Measurements from ENCODE around the gene SPATA16.
"Not testable (repeated sequence)": the region's sequence is repeated elsewhere in the genome, so short reads cannot be mapped to it uniquely, and the experiment has no call there.

The SPATA16 gene

DNA sequence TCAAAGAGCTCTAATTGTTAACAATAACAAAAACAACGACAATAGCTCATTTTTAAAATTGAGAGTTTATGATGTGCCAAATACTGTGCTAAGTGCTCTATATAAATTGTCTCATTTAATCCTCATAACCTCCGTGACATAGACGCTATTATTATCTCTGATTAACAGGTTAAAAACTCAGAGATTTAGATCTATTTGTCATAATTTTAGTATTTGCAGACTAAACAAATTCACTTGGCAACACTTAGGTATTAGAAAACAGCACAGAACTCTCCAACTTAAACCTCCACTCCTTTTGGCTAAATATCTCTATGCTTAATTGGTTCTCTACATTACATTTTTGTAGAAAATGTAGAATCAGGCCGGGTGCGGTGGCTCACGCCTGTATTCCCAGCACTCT, 136.4 kb downstream of the SPATA16 start:
- no peak for DNase-seq (ENCODE audit: low read depth in 2 of 2)

- no peak for DNase-seq (ENCODE audit: low read depth in 2 of 2)
These were observed 137.1 kb downstream of the SPATA16 start for GRCh38 chr3:173003956-173004355.

DNA sequence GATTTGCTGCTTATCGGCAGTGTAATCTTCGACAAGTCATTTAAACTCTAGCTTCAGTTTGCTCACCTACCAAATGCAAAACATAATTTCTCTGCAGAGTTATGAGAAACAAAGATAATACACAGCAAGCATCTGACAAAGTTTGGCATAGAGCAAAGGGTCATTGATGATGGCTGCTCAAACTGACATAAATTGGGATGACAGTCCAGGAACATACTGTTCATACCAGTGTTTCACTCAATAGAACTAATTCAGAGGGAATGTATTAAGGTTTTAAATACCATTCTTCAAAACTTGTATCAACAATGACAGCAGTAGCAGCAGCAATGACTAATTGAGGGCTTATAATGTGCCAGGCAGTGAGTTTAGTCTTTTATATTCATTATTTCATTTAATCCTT, 137.6 kb downstream of the SPATA16 start:
- no peak for DNase-seq (ENCODE audit: low read depth in 2 of 2)

GRCh38 chr3:173001622-173002021, 139.4 kb downstream of the SPATA16 start:
- DNase-seq (ENCODE audit: low read depth in 2 of 2), result no peak

DNA sequence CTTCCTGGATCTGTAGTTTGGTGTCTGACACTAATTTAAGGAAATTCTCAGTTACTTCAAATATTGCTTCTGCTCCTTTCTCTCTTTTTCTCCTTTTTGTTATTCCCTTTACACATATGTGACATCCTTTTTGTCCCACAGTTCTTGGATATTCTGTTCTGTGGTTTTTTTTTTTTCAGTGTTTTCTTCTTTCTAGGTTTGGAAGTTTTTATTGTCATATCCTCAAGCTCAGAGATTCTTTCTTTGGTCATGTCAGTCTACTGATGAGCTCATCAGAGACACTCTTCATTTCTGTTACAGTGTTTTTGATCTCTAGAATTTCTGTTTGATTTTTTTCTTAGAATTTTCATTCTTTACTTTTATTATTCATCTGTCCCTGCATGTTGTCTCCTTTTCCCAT, 140.5 kb downstream of the SPATA16 start:
- no peak for DNase-seq (ENCODE audit: low read depth in 2 of 2)

DNA sequence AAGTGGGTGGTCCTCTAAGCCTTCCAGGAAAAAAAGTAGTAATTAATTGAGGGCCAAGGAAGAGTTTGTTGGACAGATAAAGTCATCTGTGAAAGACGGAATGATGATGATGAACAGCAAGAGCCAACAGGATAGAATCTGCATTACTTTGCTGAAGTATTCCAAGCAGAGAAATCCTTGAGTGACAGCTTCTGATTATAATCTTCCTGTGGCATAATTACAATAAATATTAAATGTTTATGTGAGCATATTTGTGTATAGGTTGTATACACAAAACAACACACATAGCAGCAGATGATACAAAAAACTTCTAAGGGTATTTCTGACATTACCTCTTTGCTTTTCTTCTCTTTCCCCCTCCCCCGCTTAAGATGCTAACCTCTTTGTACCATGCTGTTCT, 147.6 kb downstream of the SPATA16 start:
- no peak for DNase-seq (ENCODE audit: low read depth in 2 of 2)

- DNase-seq (ENCODE audit: low read depth in 2 of 2), result no peak
These were observed 149.5 kb downstream of the SPATA16 start for GRCh38 chr3:172991424-172991996.

DNA sequence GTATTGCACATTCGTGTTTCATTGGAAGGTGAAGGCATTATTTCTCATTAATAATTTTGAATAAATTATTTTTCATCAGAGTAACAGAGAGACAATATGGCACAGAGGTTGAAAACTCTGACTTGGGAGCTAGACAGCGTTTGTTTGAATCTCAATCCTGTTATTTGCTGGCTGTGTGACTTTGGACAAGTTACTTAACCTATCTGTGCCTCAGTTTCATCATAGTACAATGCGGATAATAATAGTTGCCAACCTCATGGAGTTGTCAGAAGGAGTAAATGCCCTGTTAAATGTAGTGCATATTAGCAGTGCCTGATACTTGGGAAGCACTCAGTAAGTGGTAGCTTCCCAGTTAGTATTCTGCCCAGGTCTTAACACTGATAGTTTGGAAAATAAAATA, 151.7 kb downstream of the SPATA16 start:
- no peak for DNase-seq (ENCODE audit: low read depth in 2 of 2)

GRCh38 chr3:172987273-172987672, 153.8 kb downstream of the SPATA16 start:
- DNase-seq (ENCODE audit: low read depth in 2 of 2), result no peak

DNA sequence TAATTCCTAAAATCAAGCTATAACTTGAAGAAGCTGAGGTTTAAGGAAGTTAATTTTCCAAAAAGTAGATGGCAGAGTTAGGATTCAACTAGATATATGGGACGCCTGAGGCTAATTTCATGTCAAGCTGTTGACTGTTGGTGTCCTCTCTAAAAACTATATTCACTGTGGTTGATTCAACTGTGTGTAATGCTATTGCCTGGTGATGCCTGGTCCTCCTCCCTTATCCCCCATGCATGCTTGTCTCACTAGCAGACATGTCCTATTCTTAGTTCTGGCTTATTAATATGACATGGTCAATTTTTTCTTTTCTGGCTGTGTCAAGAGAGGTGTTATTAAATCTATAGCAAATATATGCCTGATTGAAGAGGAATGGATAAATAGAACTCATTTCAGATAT, 156.1 kb downstream of the SPATA16 start:
- no peak for DNase-seq (ENCODE audit: low read depth in 2 of 2)

DNA sequence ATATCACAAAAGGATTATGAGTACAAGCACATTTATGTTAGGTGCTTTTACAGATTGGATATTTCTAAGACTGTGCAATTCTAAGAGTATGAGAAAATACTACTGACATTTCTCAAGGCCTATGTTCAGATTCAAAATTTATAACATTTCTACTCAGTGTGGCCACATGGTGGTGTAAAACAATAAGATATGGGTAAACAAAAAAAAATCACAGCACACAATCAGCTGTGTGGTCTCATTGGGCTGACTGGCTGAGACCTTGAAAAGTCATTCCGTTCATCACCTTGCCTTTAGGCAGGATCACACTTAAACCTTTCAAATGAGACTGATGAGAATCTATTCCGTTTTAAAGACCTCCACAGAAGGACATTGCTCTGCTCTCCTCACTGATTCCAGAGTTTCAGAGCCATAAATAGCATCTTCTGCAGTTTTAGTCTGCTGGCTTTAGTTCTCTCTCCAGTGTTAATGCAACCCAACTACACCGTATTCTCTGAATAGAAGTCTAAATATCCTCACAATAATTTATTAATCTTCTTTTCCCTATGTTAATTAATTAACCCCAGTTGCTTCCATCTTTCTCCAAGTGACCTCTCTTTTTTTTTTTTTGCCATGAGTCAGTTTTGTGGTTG, 158.2 kb downstream of the SPATA16 start:
- DNase-seq (ENCODE audit: low read depth in 2 of 2), result no peak

GRCh38 chr3:172981407-172981983, 159.5 kb downstream of the SPATA16 start:
- no peak for DNase-seq (ENCODE audit: low read depth in 2 of 2)

- DNase-seq (ENCODE audit: low read depth in 2 of 2), result no peak
These were observed 160.2 kb downstream of the SPATA16 start for GRCh38 chr3:172980849-172981248.

- DNase-seq (ENCODE audit: low read depth in 2 of 2), result no peak
These were observed 163.3 kb downstream of the SPATA16 start for GRCh38 chr3:172977696-172978095.

- DNase-seq (ENCODE audit: low read depth in 2 of 2), result no peak
These were observed 166.1 kb downstream of the SPATA16 start for GRCh38 chr3:172974969-172975368.

DNA sequence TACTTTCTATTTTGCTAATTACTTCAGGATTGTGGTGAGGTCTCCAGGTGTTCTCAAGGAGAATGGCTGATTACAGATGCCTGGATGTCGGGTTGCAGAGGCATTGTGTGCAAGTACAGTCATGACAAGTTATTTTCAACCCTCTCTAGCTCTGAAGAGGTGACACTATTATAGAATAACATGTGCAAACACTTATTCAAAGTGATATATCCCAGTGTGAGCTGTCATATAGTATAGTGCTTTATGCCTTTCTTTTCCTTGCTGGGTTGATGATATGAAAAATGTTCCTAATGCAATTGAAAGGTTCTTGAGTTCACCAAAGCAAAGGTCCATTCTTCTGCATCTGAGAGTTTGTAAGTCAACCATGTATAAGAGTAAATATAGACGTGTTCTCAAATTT, 167.2 kb downstream of the SPATA16 start:
- DNase-seq (ENCODE audit: low read depth in 2 of 2), result no peak

GRCh38 chr3:172972717-172973116, 168.3 kb downstream of the SPATA16 start:
- no peak for DNase-seq (ENCODE audit: low read depth in 2 of 2)

DNA sequence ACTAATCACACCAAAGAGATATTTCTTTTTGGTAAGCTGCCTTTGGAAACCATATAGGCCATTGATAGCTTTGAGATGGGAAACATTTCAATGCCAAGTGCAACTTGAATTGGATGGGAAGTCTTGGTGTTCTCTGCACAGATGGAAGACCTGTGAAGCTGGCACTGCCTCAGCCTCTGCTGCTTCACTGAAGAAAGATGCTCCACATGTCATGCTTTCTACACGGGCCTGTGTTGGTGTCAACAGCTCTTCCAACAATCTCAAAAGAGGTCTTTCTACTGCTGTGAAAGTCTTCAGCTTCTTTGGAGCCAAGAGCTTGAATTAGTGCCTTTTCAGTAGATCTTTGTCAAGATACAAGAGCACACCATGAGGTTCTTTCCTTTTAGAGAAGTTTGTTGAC, 169.0 kb downstream of the SPATA16 start:
- DNase-seq (ENCODE audit: low read depth in 2 of 2), result no peak

DNA sequence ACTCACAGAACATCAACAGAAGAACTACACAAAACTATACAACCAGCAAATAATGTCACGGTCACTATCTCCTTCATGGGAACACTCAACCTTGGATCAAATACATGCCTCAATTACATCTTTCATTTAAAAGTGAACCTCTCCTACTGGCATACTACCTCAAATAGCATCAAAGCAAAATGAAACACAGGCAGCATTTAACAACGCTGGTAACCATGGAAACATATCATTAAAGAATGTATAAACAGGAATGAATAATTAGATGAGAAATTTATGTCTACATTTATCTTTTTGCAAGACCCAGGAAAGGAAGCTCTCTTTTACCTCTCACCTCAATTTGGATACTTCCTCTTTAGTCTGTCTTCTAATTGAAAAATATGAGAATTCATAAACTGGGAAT, 172.4 kb downstream of the SPATA16 start:
- DNase-seq (ENCODE audit: low read depth in 2 of 2), result no peak

DNA sequence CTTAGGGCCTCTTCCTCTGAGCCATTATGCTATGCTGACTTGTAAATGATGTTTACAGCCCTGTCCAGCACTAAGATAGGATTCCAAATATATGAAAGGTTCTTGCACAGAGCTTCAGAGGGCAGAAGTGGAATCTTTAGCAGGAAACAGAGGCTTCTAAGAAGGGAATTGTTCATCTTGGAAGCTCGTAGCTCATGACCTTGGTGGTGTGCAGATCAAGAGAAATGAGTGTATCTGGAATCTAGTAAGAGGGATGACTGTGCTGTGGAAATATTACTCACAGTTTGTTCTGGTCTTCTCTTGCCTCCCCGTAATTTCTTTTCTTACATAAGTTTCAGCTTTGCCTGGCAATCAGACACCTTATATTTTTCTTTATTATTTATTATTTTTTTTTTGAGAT, 175.8 kb downstream of the SPATA16 start:
- no peak for DNase-seq (ENCODE audit: low read depth in 2 of 2)

GRCh38 chr3:172960626-172961182, 180.3 kb downstream of the SPATA16 start:
- DNase-seq (ENCODE audit: low read depth in 2 of 2), result not testable (repeated sequence)

- no peak for DNase-seq (ENCODE audit: low read depth in 2 of 2)
These were observed 182.5 kb downstream of the SPATA16 start for GRCh38 chr3:172958565-172958964.

- no peak for DNase-seq (ENCODE audit: low read depth in 2 of 2)
These were observed 187.5 kb downstream of the SPATA16 start for GRCh38 chr3:172953571-172953970.
